ENCODE results near the gene WDR38.
"Not testable (repeated sequence)": the region's sequence is repeated elsewhere in the genome, so short reads cannot be mapped to it uniquely, and the experiment has no call there.

The WDR38 gene

DNA sequence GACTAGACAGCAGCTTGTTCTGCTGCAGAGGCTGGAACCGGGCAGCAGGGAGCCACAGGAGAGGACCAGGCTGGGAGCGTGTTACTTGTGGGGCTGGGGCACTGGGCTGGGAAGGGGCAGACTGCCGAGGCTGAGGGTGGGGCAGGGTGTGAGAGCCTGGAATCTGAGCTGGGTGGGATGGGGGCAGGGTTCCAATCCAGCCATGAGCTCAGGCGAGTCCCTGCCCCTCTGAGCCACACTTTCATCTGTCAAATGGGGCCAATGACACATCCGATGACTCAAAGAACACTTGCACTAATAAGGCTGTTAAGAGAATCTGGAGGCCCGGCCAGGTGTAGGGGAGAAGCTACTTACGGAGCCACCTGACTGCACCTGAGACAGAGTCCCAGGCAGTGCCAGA is 18.7 kb upstream of the WDR38 start:
- no peak for TF ChIP-seq CTCF (IDR thresholded peaks at IDR 0.05)
- Histone ChIP-seq H3K4me3 (peak overlapping the region; percentile 33), H3K27ac (peak overlapping the region in 1 of 2 donors; percentile 65)
- DNase-seq (ENCODE audit: low spot score) = no peak

DNA sequence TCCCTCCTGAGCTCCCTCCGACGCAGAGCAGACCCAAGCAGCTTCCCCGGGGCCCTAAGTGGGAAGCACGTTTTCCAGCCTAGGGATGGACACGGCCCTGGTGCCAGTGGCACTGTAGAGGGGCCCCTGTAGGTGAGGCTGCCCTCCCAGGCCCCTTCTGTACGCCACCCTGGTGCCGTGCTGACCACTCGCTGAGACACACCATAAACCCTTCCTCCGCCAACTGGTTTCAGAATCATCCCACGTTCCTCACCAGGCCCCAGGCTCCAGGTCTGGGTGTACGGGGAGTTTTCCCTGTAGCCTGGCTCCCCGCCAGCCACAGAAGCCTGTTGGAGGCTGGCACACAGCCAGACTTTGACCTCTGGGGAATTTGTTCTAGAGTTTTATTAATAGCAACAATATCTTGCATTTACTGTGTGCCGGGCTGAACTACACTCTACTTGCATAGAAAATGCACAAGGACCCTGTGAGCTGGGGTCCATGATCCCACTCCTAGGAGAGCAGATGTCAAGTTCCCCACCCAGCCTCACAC is 18.2 kb upstream of the WDR38 start:
- no peak for TF ChIP-seq CTCF (IDR thresholded peaks at IDR 0.05)
- DNase-seq (ENCODE audit: low spot score) = no peak
- peak overlapping the region; percentile 33 for H3K4me3 ChIP-seq
- H3K27ac ChIP-seq = peak overlapping the region in 1 of 2 donors; percentile 65

DNA sequence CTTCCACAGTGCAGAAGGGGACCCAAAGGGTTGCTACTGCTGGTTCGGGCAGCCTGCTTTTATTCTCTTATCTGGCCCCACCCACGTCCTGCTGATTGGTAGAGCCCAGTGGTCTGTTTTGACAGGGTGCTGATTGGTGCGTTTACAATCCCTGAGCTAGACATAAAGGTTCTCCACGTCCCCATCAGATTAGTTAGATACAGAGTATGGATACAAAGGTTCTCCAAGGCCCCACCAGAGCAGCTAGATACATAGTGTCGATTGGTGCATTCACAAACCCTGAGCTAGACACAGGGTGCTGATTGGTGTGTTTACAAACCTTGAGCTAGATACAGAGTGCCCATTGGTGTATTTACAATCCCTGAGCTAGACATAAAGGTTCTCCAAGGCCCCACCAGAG is 15.1 kb upstream of the WDR38 start:
- not testable (repeated sequence) for DNase-seq (ENCODE audit: low spot score); H3K27ac ChIP-seq; H3K4me3 ChIP-seq

- DNase-seq (ENCODE audit: low spot score); H3K27ac ChIP-seq: not testable (repeated sequence)
- H3K4me3 ChIP-seq = peak overlapping the region; percentile 53
Measured at GRCh38 chr9:124838567-124839275, 14.5 kb upstream of the WDR38 start.

GRCh38 chr9:124839612-124840299 is 13.5 kb upstream of the WDR38 start:
- no peak for TF ChIP-seq CTCF (IDR thresholded peaks at IDR 0.05)
- no peak for DNase-seq (ENCODE audit: low spot score)
- Histone ChIP-seq H3K27ac (no peak overlapping the region), H3K4me3 (no peak overlapping the region)

GRCh38 chr9:124840300-124840833 is 12.9 kb upstream of the WDR38 start:
- DNase-seq (ENCODE audit: low spot score) = no peak
- no peak overlapping the region for H3K27ac ChIP-seq

GRCh38 chr9:124841075-124841821 is 12.0 kb upstream of the WDR38 start:
- Histone ChIP-seq H3K4me3 (no peak overlapping the region), H3K27ac (no peak overlapping the region)
- no peak for TF ChIP-seq CTCF (IDR thresholded peaks at IDR 0.05)
- DNase-seq (ENCODE audit: low spot score) = no peak

More at GRCh38 chr9:124840300-124840833, 12.9 kb upstream of the WDR38 start:
- TF ChIP-seq CTCF (IDR thresholded peaks at IDR 0.05) = no peak
- H3K4me3 ChIP-seq = no peak overlapping the region

Measured in coronary artery (tissue), 2 donors.